ENCODE results near the gene CFAP90.

Gene CFAP90

GRCh38 chr5:7815892-7816534 lies 34.9 kb downstream of the CFAP90 start:
- peak; percentile 27 for DNase-seq

GRCh38 chr5:7814816-7815215 lies 36.1 kb downstream of the CFAP90 start:
- DNase-seq, result no peak

- no peak for DNase-seq
Observed at GRCh38 chr5:7813576-7813975, 37.4 kb downstream of the CFAP90 start.

- no peak for DNase-seq
Observed at GRCh38 chr5:7813007-7813406, 37.9 kb downstream of the CFAP90 start.

GRCh38 chr5:7811715-7812114 lies 39.2 kb downstream of the CFAP90 start:
- no peak for DNase-seq

- DNase-seq, result no peak
Observed at GRCh38 chr5:7808998-7809397, 41.9 kb downstream of the CFAP90 start.

- no peak for DNase-seq
Observed at GRCh38 chr5:7805379-7805778, 45.6 kb downstream of the CFAP90 start.

GRCh38 chr5:7803937-7804336 lies 47.0 kb downstream of the CFAP90 start:
- no peak for DNase-seq

GRCh38 chr5:7802855-7803254 lies 48.1 kb downstream of the CFAP90 start:
- DNase-seq, result no peak

- no peak for DNase-seq
Observed at GRCh38 chr5:7801891-7802614, 48.9 kb downstream of the CFAP90 start.

GRCh38 chr5:7795306-7795705 lies 55.6 kb downstream of the CFAP90 start:
- no peak for DNase-seq

GRCh38 chr5:7794823-7795222 lies 56.1 kb downstream of the CFAP90 start:
- no peak for DNase-seq

- DNase-seq, result no peak
Observed at GRCh38 chr5:7794311-7794710, 56.6 kb downstream of the CFAP90 start.

GRCh38 chr5:7793895-7794294 lies 57.0 kb downstream of the CFAP90 start:
- DNase-seq, result no peak

- no peak for DNase-seq
Observed at GRCh38 chr5:7789567-7789966, 61.4 kb downstream of the CFAP90 start.

- DNase-seq, result no peak
Observed at GRCh38 chr5:7787770-7788169, 63.2 kb downstream of the CFAP90 start.

GRCh38 chr5:7784683-7785380 lies 66.1 kb downstream of the CFAP90 start:
- no peak for DNase-seq

GRCh38 chr5:7781899-7782298 lies 69.0 kb downstream of the CFAP90 start:
- DNase-seq, result no peak
